PC-9 (cell line): ENCODE measurements around the gene TMA7.

Experiments
- CTCF ChIP-seq: fragments of 200-600 bp; sonication (generic); conservative IDR thresholded peaks from 2 replicates; pipeline ENCODE4 v1.6.1; 2017; ENCODE audit warnings: mixed run types, antibody characterized with exemption, mild to moderate bottlenecking, moderate library complexity
- EZH2 ChIP-seq: fragments of 200-600 bp; sonication (generic); IDR thresholded peaks from 2 replicates; pipeline ENCODE4 v1.8.0; 2017; ENCODE audit warnings: antibody characterized with exemption, low read depth

GRCh38 chr3:48463703-48464102 is 23.6 kb downstream of the TMA7 start:
- TF ChIP-seq CTCF (no peak), EZH2 (no peak)
